Activated B cell treated with CpG ODN at 0.5 μM for 24 hours (primary cell): ENCODE data around the gene ADNP2. TPM values are rescaled to one million over a fixed set of nuclear protein-coding genes. Genes with fewer than 3 reads are reported as not detected.
"Not testable (repeated sequence)": the region's sequence is repeated elsewhere in the genome, so short reads cannot be mapped to it uniquely, and the experiment has no call there.

ENCODE experiments used
- ATAC-seq: fragments of 200-7000 bp; cut with Tn5 transposase; one replicate; pipeline ENCODE4 v1.10.0; 2021; ENCODE audit warnings: low read depth, mild to moderate bottlenecking, moderate library complexity
- CTCF ChIA-PET: fragments of 350-600 bp; sonication (Branson Sonifier 250); formaldehyde crosslinking; loops from one replicate; lab custom pipeline; 2021; ENCODE audit warnings: antibody characterized with exemption; lab: Charles Lee
- POLR2A ChIA-PET: fragments of 350-600 bp; sonication (Branson Sonifier 250); formaldehyde crosslinking; loops from one replicate; lab custom pipeline; 2021; ENCODE audit warnings: antibody characterized with exemption; lab: Charles Lee
- DNase-seq: peaks from one replicate; pipeline ENCODE4 v3.0.0; 2022
- H3K27ac Mint-ChIP-seq: one replicate; pipeline ENCODE4 v1.8.0; 2020; ENCODE audit warnings: mixed read lengths
- H3K27me3 Mint-ChIP-seq: one replicate; pipeline ENCODE4 v1.8.0; 2021; ENCODE audit warnings: mixed read lengths
- H3K36me3 Mint-ChIP-seq: one replicate; pipeline ENCODE4 v1.8.0; 2021; ENCODE audit warnings: low read depth, mixed read lengths
- H3K4me1 Mint-ChIP-seq: one replicate; pipeline ENCODE4 v1.8.0; 2021; ENCODE audit warnings: mixed read lengths
- H3K4me3 Mint-ChIP-seq: one replicate; pipeline ENCODE4 v1.8.0; 2020; ENCODE audit warnings: mild to moderate bottlenecking, mixed read lengths
- H3K9me3 Mint-ChIP-seq: one replicate; pipeline ENCODE4 v1.8.0; 2020; ENCODE audit warnings: mixed read lengths
- intact Hi-C: fragments of 100-400 bp; cut with micrococcal nuclease; formaldehyde crosslinking; loops from one replicate; pipeline ENCODE4 v1.15.1; 2024
- total RNA-seq: library from RNA; stranded (reverse); gene quantifications from 2 replicates; pipeline ENCODE4 v1.2.3, GENCODE V29; 2022
- TF ChIP-seq, protein P1 (sequence below): fragments of 200-600 bp; IDR thresholded peaks from one replicate; pipeline ENCODE4 v1.8.0; 2022; ENCODE audit warnings: antibody characterized with exemption, mild to moderate bottlenecking

Gene ADNP2
- total RNA-seq, 1 donor from 2014 or later = 19.7 TPM

DNA sequence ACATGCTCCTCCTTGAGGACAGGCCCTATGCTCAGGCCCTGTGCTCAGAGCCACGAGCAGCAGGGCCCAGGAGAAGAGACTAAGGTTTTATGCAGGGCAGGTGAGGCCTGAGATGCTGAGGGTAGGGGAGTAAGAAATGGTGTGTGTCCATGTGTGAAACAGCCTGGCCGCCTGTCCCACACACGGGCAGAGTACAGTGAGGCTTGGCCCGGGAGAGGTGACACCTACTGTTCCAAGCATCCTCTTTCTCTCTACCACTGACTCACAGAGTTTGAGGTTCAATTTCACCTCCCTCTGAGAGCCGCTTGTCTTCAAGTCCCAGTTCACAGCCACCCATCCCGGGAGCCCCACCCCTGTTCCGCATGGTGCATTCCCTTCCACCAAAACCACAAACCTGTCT is 54.1 kb downstream of the ADNP2 start:
- intact Hi-C loops = no loop called here
- CTCF ChIA-PET = no interaction called here
- Mint-ChIP-seq H3K9me3 (peaks cover 12% of the 10 kb centered on the region), H3K4me3 (no peak overlapping the region), H3K27ac (no peak overlapping the region), H3K4me1 (peaks cover 3% of the 10 kb centered on the region), H3K27me3 (peaks cover 5% of the 10 kb centered on the region), H3K36me3 (no peaks in the 10 kb centered on the region)
- POLR2A ChIA-PET = no interaction called here
- ATAC-seq (no peak), DNase-seq (no peak)
- TF ChIP-seq, protein P1, sequence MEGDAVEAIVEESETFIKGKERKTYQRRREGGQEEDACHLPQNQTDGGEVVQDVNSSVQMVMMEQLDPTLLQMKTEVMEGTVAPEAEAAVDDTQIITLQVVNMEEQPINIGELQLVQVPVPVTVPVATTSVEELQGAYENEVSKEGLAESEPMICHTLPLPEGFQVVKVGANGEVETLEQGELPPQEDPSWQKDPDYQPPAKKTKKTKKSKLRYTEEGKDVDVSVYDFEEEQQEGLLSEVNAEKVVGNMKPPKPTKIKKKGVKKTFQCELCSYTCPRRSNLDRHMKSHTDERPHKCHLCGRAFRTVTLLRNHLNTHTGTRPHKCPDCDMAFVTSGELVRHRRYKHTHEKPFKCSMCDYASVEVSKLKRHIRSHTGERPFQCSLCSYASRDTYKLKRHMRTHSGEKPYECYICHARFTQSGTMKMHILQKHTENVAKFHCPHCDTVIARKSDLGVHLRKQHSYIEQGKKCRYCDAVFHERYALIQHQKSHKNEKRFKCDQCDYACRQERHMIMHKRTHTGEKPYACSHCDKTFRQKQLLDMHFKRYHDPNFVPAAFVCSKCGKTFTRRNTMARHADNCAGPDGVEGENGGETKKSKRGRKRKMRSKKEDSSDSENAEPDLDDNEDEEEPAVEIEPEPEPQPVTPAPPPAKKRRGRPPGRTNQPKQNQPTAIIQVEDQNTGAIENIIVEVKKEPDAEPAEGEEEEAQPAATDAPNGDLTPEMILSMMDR = no peak

DNA sequence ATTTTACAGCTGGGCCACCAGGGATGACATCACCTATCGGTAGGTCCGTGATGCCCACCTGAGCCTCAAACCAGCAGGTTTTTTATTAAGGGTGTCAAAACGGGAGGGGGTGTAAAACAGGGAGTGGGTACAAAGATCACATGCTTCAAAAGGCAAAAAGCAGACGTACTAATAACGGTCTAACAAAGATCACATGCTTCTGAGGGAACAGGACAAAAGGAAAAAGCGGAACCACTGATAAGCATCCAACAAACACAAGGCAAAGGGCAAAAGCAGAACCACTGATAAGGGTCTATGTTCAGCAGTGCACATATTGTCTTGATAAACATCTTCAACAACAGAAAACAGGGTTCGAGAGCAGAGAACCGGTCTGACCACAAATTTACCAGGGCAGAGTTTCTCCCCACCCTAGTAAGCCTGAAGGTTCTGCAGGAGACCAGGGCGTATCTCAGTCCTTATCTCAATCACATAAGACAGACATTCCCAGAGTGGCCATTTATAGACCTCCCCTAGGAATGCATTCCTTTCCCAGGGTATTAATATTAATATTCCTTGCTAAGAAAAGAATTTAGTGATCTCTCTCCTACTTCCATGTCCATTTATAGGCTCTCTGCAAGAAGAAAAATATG is 55.8 kb downstream of the ADNP2 start:
- H3K36me3 Mint-ChIP-seq, POLR2A ChIA-PET, H3K4me3 Mint-ChIP-seq, ATAC-seq, CTCF ChIA-PET, H3K27ac Mint-ChIP-seq, H3K4me1 Mint-ChIP-seq, DNase-seq, intact Hi-C loops: not testable (repeated sequence)
- Mint-ChIP-seq H3K27me3 (peaks cover 10% of the 10 kb centered on the region), H3K9me3 (peaks cover 12% of the 10 kb centered on the region)

DNA sequence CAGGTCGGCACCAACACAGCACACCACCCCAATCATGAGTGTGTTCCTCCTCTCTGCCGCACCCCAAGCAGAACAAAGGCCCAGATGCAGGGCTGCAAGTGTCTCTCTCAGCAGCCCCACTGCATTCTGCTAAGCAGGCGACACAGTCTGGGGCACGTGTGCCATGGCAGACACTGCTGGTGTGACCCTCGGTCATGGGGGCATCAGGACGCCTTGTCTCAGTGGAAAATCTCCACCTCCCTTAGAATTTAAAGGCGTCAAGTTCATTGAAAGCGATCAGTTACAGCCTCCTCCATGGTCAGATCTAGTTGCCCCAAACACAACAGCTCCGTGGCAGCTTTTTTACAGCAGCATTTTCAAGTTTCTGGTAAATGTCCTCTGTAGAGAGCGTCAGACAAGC is 57.2 kb downstream of the ADNP2 start:
- DNase-seq (no peak), ATAC-seq (no peak)
- Mint-ChIP-seq H3K27ac (no peak overlapping the region), H3K36me3 (no peaks in the 10 kb centered on the region), H3K4me1 (no peaks in the 10 kb centered on the region), H3K27me3 (peaks cover 20% of the 10 kb centered on the region), H3K4me3 (no peak overlapping the region), H3K9me3 (peaks cover 12% of the 10 kb centered on the region)
- intact Hi-C loops = no loop called here
- TF ChIP-seq, protein P1 = no peak
- CTCF ChIA-PET = no interaction called here
- POLR2A ChIA-PET = no interaction called here

DNA sequence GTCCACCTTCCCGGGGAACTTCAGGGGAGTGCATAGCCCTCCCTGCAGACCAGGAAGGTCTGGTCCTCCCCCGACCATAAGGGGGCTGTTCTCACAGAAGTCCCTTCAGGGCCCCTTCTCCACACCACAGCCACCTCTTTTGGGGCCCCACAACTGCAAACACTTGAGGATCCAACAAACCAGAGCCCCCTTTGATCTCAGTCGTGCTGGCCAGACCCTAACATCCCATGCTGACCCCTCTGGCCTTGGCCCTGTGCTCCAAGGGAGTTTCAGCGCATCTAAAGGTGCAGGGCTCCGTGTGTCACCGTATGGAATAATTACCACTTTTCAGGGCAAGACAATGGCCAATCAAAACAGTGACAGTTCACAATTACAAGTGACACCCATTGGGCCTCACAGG is 57.7 kb downstream of the ADNP2 start:
- Mint-ChIP-seq H3K36me3 (no peaks in the 10 kb centered on the region), H3K9me3 (peaks cover 12% of the 10 kb centered on the region), H3K4me1 (peaks cover 2% of the 10 kb centered on the region), H3K27ac (no peak overlapping the region), H3K27me3 (peaks cover 23% of the 10 kb centered on the region), H3K4me3 (no peak overlapping the region)
- ChIA-PET POLR2A (no interaction called here), CTCF (no interaction called here)
- TF ChIP-seq, protein P1 = no peak
- intact Hi-C loops = no loop called here
- DNase-seq (no peak), ATAC-seq (no peak)

DNA sequence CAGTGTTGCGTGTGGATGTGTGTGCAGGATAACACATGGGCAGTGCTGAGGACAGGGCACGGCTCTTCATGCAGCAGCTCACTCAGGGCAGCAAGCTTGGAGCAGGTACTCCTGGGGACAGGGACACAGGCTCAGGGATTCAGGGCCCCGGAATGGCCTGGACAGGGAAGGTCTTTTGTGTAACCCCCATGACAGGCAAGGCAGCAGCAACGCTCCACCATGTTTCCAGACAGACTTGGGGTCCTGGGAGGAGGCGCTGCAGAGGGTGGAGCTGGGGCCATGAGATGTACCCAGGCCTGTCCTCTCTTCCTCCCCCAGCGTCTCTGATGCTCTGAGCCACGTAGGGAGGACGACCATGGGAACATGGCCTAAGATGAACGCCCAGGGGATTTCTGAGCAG is 58.3 kb downstream of the ADNP2 start:
- ChIA-PET POLR2A (no interaction called here), CTCF (no interaction called here)
- intact Hi-C loops = no loop called here
- H3K4me1 Mint-ChIP-seq = peaks cover 2% of the 10 kb centered on the region
- H3K27ac Mint-ChIP-seq = no peak overlapping the region
- H3K4me3 Mint-ChIP-seq = no peak overlapping the region
- TF ChIP-seq, protein P1 = no peak
- peaks cover 25% of the 10 kb centered on the region for H3K27me3 Mint-ChIP-seq
- H3K36me3 Mint-ChIP-seq = no peaks in the 10 kb centered on the region
- peaks cover 12% of the 10 kb centered on the region for H3K9me3 Mint-ChIP-seq
- ATAC-seq (no peak), DNase-seq (no peak)

- Mint-ChIP-seq H3K4me3 (no peak overlapping the region), H3K27ac (no peak overlapping the region), H3K4me1 (peaks cover 2% of the 10 kb centered on the region), H3K36me3 (no peaks in the 10 kb centered on the region), H3K9me3 (peaks cover 12% of the 10 kb centered on the region), H3K27me3 (peaks cover 31% of the 10 kb centered on the region)
- TF ChIP-seq, protein P1 = no peak
- DNase-seq (no peak), ATAC-seq (no peak)
- POLR2A ChIA-PET = no interaction called here
- CTCF ChIA-PET = no interaction called here
- intact Hi-C loops = no loop called here
Observed at GRCh38 chr18:80167931-80168330, 58.9 kb downstream of the ADNP2 start.
